KOPT-K1 (cell line): ENCODE results near the gene ATP6V1A.

ENCODE experiments used
- H3K27ac ChIP-seq: fragments of 200-600 bp; sonication (generic); 2 replicates; pipeline ENCODE4 v1.5.1; 2016; ENCODE audit warnings: antibody characterized with exemption, mild to moderate bottlenecking, low read depth, low read length; ENCODE audit not compliant: poor library complexity, severe bottlenecking
- H3K36me3 ChIP-seq: fragments of 200-600 bp; sonication (generic); 2 replicates; pipeline ENCODE4 v1.5.1; 2017; ENCODE audit warnings: antibody characterized with exemption, mild to moderate bottlenecking, low read length, moderate library complexity; ENCODE audit not compliant: insufficient read depth
- H3K9me3 ChIP-seq: fragments of 200-600 bp; sonication (generic); 2 replicates; pipeline ENCODE4 v1.5.1; 2017; ENCODE audit warnings: antibody characterized with exemption, low read length, mild to moderate bottlenecking; ENCODE audit not compliant: insufficient read depth, poor library complexity, severe bottlenecking

Gene ATP6V1A

GRCh38 chr3:113741086-113741485 lies 5.7 kb upstream of the ATP6V1A start:
- H3K27ac ChIP-seq = no peak overlapping the region

GRCh38 chr3:113741620-113742019 lies 5.2 kb upstream of the ATP6V1A start:
- H3K27ac ChIP-seq = no peak overlapping the region
- peaks cover 48% of the 10 kb centered on the region for H3K36me3 ChIP-seq

More at GRCh38 chr3:113741086-113741485, 5.7 kb upstream of the ATP6V1A start:
- no peaks in the 10 kb centered on the region for H3K9me3 ChIP-seq
- H3K36me3 ChIP-seq = peaks cover 50% of the 10 kb centered on the region

GRCh38 chr3:113743006-113743630 lies 3.7 kb upstream of the ATP6V1A start:
- H3K9me3 ChIP-seq = no peaks in the 10 kb centered on the region
- H3K27ac ChIP-seq = no peak overlapping the region
- peaks cover 48% of the 10 kb centered on the region for H3K36me3 ChIP-seq

More at GRCh38 chr3:113741620-113742019, 5.2 kb upstream of the ATP6V1A start:
- H3K9me3 ChIP-seq = no peaks in the 10 kb centered on the region

- Histone ChIP-seq H3K36me3 (peaks cover 41% of the 10 kb centered on the region), H3K27ac (peak overlapping the region; percentile 96), H3K9me3 (no peaks in the 10 kb centered on the region)
Measured at GRCh38 chr3:113744941-113745755, 1.7 kb upstream of the ATP6V1A start.

GRCh38 chr3:113745756-113746547 lies 883 bp upstream of the ATP6V1A start, which contains the start of gene NAA50:
Gene NAA50 (minus strand): TSS chr3:113746249. CDS start chr3:113745949, 300 bp downstream.
- no peaks in the 10 kb centered on the region for H3K9me3 ChIP-seq
- peak within 1 kb of the TSS; percentile 96 for H3K27ac ChIP-seq
- peaks cover 33% of the 10 kb centered on the region for H3K36me3 ChIP-seq

GRCh38 chr3:113747283-113748046 lies 630 bp downstream of the ATP6V1A start:
- Histone ChIP-seq H3K9me3 (no peaks in the 10 kb centered on the region), H3K36me3 (peaks cover 20% of the 10 kb centered on the region), H3K27ac (peak overlapping the region; percentile 96)

- no peak overlapping the region for H3K27ac ChIP-seq
- H3K9me3 ChIP-seq = no peaks in the 10 kb centered on the region
- H3K36me3 ChIP-seq = no peaks in the 10 kb centered on the region
Measured at GRCh38 chr3:113751141-113751540, 4.3 kb downstream of the ATP6V1A start.

GRCh38 chr3:113753376-113753985 lies 6.6 kb downstream of the ATP6V1A start:
- no peaks in the 10 kb centered on the region for H3K36me3 ChIP-seq
- H3K9me3 ChIP-seq = peaks cover 3% of the 10 kb centered on the region
- no peak overlapping the region for H3K27ac ChIP-seq

GRCh38 chr3:113754494-113755159 lies 7.8 kb downstream of the ATP6V1A start:
- Histone ChIP-seq H3K9me3 (peaks cover 7% of the 10 kb centered on the region), H3K27ac (no peak overlapping the region)

GRCh38 chr3:113758389-113759024 lies 11.7 kb downstream of the ATP6V1A start:
- peaks cover 7% of the 10 kb centered on the region for H3K9me3 ChIP-seq
- H3K36me3 ChIP-seq = no peaks in the 10 kb centered on the region
- H3K27ac ChIP-seq = no peak overlapping the region

More at GRCh38 chr3:113754494-113755159, 7.8 kb downstream of the ATP6V1A start:
- H3K36me3 ChIP-seq = no peaks in the 10 kb centered on the region

GRCh38 chr3:113764698-113765097 lies 17.9 kb downstream of the ATP6V1A start:
- no peak overlapping the region for H3K27ac ChIP-seq
- H3K9me3 ChIP-seq = no peaks in the 10 kb centered on the region
- no peaks in the 10 kb centered on the region for H3K36me3 ChIP-seq

- Histone ChIP-seq H3K9me3 (no peaks in the 10 kb centered on the region), H3K36me3 (no peaks in the 10 kb centered on the region), H3K27ac (no peak overlapping the region)
Measured at GRCh38 chr3:113769551-113769950, 22.7 kb downstream of the ATP6V1A start.

- H3K27ac ChIP-seq = no peak overlapping the region
- H3K9me3 ChIP-seq = no peaks in the 10 kb centered on the region
- H3K36me3 ChIP-seq = no peaks in the 10 kb centered on the region
Measured at GRCh38 chr3:113771993-113772392, 25.2 kb downstream of the ATP6V1A start.
